ENCODE measurements around the gene PMPCA. TPM values are rescaled to one million over a fixed set of nuclear protein-coding genes. Genes with fewer than 3 reads are reported as not detected.
A peak's percentile ranks its signal among the peaks of the same experiment; 100 is the strongest.

PMPCA gene
- total RNA-seq, 1 donor from 2014 or later: 55.5 TPM

DNA sequence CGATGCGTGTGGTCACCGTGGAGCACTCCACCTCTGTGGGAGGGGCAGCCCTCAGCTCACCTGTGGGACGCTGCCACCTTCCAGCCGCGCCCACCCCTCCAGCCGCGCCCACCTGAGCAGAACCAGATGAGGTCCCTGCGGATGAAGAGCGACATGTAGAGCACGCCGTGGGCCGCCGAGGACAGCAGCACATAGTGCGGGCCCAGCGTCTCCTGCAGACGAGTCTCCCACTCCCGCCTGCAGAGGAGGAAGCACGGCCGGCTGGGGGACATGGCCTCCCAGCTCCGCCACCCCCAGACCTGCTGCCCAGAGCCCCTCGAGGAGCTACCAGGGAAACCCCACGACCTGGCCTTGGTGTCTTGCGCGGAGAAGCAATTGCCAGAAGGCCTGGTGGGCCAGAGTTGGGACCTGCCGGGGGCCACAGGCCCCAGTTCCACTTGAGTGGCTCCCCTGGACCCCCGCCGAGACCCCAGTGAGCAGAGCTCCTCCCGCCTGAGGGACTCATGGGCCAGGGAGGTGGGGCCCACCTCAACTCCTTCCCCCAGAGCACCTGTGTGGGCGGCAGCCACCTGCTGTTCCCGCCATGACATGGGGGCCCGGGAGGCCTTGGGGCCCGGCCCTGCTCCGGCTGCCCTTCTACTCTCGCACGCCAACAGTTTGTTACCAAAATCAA lies 22.7 kb downstream of the PMPCA start:
- DNase-seq (ENCODE audit: extremely low read depth, low read depth, low spot score): no peak

DNA sequence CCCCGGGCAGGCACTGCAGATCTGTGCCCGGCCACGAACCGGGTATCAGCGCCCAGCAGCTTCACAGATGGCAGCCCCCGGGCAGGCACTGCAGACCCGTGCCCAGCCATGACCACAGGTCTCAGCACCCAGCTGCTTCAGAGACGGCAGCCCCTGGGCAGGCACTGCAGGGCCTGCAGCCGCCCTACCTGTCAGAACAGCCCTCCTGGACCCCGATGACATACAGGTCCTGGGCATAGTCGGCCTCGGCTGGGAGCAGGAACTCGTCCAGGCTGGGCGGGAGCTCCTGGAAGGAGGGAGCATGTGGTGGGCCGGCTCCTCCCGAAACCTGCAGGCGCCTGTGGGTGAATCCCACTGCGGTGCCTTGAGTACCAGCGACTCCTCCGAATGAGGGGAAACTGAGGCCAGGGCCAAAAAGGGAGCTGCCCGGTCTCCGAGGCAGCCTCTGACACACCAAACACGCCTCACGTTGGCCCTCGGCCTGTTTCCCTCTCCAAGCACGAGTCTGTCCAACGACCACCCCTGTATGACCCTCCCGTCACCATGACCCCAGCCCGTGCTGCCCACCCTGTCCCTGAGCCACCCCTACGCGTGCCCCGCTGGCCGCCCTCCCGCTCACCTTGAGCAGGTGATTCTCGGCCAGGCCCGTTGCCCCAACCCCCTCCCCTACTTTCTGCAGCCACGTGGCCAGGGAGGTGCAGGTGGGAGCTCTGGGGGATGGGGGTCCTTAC lies 23.6 kb downstream of the PMPCA start:
- DNase-seq (ENCODE audit: extremely low read depth, low read depth, low spot score): no peak

DNA sequence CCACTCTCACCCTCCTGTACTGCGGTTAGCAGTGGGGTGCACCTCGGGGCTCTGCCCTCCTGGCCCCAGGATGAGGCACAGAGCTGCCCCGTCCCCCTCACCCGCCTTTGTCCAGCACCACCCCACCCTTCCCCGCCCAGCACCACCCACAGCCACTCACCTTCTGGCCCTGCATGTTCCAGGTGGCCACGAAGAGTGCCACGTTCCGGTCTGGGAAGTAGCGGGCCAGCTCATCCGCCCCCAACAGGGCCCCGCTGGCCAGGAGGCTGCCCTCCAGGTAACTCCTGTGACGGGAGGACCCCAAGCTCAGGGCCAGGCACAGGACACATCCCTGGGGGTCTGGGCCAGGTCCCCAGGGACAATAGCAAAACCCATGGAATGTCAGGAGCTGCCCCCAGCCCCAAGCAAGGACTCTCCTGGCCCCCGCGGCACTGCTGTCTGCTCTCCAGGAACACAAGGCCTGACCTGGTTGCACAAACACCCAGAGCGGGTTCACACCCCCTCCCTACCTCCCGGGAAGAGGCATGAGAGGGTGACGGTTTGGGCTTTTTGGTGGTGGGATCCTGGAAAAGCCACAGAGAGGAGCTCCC lies 24.2 kb downstream of the PMPCA start:
- no peak for DNase-seq (ENCODE audit: extremely low read depth, low read depth, low spot score)

DNA sequence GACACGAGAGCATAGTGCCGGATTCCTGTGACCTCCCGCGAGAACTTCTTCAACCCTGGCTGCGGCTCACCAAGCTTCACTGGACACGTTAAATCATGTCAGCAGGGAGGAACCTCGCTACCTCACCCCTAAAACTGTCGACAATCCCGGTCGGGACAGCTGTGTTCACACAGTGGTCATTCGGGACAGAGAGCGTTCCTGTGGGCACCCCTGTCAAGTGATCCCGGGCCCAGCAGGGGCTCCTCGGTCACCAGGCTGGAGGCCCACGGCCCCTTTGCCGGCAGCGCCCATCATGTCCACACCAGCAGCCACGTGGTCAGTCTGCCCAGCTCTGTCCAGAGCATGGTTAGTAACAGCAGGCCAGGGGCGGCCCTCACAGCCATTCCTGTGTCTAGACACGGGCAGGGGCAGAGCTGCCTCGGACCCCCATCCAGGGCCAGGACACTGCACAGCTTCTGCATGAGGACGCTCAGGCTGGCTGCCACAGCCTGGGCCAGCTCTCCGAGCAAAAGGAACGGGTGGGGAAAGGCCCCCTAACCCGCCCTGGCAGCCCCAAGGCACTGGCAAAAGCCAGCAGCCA lies 25.7 kb downstream of the PMPCA start:
- DNase-seq (ENCODE audit: extremely low read depth, low read depth, low spot score): no peak

DNA sequence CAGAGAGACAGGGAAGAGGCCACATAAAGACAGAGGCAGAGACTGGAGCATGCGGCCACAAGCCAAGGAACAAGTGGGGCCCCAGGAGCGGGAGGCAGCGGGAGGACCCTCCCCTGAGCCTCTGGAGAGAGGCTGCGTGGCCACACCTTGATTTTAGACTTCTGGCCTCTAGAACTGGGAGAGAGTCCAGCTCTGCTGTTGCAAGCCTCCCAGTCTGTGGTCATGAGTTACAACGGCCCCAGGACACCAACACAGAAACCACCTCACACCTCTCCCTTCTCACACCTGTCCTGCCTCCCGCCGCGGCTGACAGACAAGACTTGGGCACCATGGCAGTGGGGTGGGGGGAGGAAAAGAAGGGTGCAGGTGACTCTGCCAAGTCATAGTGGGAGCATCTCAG lies 27.0 kb downstream of the PMPCA start:
- no peak for DNase-seq (ENCODE audit: extremely low read depth, low read depth, low spot score)

DNA sequence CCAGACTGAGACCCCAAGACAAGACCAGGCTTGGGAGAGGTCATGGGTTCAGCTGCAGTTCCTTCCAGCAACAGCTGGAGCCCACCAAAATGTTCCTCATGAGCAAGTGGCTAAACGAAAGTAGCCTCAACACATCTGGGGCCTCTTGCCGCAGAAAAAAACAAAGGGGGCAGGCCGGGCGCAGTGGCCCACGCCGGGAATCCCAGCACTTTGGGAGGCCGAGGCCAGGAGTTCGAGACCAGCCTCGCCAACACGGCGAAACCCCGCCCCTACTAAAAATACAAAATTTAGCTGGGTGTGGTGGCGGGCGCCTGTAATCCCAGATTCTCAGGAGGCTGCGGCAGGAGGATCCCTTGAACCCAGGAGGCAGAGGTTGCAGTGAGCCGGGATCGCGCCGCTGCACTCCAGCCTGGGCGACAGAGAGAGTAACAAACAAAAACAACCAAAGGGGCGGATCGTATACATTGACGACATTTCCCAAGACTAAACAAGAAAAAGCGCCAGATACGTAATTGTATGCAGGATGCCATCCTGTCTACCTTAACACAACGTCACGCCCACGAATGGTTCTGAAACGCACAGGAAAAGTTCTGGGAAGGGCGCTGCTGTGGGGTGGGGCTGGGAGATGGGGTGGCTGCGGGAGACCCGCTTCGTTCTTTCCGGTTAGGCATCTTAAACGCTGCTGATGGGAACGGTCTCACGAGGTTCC lies 27.5 kb downstream of the PMPCA start:
- DNase-seq (ENCODE audit: extremely low read depth, low read depth, low spot score): peak; percentile 5

DNA sequence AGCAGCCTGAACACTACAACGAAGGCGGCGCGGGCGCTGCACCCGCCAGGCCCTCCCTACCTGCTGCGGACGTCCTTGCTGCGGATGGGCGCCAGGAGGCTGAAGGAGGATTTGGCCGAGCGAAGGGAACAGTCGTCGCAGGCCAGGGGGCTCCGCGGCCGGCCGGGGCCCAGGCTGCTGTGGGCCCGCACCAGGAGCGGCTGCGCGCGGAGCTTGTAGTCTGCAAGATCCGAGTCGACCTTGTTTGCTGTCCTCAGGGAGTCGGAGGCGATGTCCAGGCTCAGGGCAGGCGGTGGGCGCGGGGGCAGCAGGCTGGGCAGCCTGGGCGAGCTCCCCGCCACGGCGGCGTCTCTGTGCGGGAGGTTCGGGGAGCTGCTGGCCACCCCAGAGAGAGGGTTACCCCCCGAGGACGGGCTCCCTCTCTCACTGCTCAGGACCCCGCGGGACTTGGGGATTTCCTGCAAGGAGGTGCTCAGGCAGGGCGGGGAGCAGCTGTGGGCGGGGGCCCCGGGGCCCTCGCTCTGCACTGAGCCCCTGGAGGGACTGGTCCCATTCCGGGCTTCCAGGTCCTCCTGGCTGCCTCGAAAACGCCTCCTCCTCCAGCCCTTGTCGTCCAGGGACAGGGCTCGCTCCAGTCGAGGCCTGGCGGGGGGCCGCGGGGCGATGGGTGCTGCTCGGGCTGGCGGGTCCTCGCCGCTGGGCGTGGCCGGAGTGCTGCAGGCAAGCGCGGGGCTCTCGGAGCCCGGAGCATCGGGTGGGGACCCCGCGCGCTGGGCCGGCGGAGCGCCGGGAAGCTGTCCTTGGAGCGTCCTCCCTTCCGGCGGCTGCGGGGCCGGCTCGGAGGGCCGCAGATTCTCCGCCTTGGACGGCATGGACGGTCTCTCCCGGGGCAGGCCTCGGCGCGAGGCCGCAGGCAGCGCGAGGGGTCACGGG lies 28.4 kb downstream of the PMPCA start:
- no peak for DNase-seq (ENCODE audit: extremely low read depth, low read depth, low spot score)

DNA sequence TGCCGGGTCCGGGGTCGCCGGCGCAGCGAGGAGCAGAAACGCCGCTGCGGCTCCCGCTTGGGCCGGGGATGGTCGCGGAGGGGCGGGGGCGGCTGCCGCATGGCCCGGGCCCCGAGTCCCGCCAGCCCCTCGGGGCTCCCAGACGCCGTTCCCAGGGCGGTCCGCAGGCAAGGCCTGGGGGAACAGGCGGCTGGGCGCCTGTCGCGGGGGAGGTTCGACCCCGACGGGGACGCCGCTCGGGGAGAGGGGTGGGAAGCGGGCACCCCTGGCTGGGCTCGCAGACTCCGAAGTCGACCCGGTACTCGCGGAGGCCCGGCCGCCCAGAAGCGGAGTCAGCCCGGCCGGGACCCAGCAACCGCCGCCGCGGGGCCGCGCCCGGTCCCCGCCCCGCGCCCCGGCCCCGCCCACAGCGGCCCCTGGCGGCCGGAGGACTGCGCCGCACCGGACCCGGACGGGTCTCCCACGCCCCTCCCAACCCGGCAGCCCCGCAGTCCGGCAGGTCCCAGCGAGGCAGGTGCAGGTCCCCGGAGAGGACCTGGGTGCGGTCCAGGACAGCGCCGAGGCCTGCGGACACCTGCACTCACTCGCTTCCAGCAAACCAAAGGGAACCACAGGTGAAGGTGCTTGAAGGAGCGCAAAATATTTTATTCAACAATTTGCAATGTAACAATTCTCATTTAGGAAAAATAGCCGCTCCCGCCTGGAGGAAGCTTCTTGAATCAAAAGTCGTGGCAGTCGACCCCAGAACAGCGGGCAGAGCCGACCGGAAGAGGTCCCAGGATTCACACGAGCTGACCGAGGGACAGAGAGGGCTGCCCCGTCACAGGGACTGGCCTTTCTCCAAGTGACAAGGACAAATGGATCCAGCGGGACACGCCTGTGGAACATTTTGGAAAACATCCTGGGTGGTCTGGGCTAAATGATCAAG lies 29.3 kb downstream of the PMPCA start, which contains the start of gene INPP5E:
TSS of gene INPP5E (minus strand) at position 365 of the 928 bp plus-strand sequence. CDS start 426 bp downstream, outside the sequence.
- no peak for DNase-seq (ENCODE audit: extremely low read depth, low read depth, low spot score)

DNA sequence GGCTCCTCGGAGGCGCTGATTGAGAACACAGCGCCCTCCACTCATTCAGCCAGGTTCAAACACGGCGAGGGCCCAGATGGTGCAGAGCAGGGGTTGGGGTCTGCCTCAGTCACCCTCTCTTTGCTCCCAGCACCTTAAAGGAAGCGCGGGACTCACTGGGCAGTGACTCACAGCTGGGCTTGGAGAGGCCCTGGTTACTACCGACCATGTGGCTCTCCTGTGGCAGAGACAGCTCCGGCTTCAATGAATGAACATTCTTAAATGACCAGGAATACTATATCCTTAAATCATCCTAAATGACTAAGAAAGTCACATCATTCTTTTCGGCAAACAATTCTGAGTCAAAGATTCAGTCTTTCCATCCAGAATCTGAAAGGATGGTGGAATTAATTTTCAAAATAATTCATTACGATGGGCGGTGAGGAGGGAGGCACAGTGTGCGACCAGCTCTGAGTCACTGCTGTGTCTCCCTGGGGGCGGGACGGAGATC lies 30.8 kb downstream of the PMPCA start:
- no peak for DNase-seq (ENCODE audit: extremely low read depth, low read depth, low spot score)

DNA sequence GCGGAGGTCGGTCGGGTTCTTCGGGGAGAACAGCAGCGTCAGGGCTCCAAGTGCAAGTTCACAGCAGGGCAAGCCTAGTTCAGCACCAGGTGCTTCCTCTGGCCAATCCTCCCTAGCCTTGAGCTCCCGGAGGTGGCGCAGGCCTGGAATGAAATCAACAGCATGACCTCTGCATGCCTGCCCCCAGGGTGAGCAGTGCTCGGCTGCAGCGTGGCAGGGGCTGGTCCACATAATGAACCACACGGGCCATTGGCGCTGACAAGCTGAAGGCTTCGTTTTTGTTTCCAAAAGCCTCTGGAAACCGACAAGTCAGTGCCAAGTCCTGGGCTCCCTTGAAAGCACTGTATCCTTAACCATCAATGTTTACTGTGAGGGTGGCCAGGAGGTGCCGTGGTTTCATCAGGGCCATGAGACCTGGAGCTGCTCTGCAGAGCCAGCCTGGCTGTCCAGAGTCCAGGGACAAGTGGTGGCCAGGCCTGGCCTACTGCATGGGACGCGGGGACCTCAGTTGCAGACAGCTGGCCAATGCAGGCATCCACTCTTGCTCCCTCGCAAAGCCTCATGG lies 31.3 kb downstream of the PMPCA start:
- no peak for DNase-seq (ENCODE audit: extremely low read depth, low read depth, low spot score)

DNA sequence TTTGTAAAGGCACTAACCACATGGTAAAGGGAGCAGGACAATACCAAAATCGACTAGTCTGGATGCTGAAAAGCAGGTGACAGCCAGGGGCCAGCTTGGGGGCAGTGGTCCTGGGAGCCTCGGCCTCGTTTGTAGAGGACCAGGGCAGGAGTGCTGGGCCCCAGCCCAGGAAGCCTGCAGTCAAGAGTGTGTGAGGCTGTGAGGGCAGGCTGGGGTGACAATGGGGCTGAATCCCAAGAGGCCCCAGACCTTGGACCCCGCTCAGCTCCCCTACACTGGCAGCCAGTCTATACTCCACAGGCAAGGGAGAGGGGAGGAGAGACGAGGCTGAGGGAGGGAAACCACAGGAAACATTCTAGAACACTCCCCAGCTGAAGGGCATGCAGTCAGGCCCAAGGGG lies 31.8 kb downstream of the PMPCA start:
- DNase-seq (ENCODE audit: extremely low read depth, low read depth, low spot score): no peak

DNA sequence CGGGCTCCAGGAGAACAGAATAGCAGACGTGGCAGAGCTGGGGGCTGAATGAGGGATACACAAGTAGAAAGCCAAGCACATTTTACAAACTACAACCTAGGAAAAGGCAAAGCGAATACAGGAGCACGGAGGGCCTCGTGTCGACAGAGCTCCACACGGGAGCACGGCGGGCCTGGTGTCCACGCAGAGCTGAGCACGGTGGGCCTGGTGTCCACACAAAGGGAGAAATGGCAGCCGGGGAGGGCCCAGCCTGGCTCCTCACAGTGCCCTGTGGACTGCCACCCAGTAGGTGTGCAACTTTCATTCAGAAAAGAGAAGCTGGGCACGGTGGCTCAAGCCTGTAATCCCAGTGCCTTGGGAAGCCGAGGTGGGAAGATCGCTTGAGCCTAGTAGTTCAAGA lies 32.6 kb downstream of the PMPCA start:
- DNase-seq (ENCODE audit: extremely low read depth, low read depth, low spot score): no peak

DNA sequence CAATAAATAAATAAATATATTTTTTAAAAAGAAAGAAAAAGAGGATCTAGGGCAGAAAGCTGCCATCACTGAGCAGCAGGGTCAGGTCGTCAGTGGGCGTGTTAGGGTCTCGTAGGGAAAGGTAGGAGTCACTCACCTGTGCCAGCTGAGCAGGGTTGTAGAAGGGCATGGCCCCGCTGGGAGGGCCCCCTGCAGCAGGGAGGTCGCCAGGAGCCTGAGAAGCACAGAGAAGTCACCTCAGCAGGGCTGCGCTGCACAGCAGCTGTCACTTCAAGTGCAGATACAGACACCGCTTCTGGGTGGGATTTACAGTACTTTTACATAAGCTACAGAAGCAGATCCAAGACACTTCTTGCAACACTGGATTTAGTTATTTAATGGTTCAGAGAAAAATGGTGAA lies 33.2 kb downstream of the PMPCA start:
- DNase-seq (ENCODE audit: extremely low read depth, low read depth, low spot score): no peak

DNA sequence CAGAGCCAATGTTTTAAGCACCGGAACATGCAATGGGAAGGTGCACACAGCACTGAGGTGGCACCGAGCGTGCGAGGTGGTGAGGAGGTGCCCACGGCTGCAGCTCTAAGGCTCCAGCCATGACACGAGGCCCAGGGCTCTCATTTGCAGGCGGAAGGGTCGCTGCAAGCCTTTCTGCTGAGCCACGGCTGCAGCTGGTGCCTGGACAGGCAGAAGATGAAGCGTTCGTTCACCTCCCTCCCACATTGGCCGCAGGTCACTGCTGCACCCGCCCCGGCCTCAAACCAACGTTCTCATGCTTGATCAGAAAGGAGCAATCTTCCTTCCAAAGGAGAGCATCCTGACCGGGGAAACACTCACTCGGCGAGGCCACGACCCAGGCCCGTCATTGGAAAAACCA lies 33.6 kb downstream of the PMPCA start:
- DNase-seq (ENCODE audit: extremely low read depth, low read depth, low spot score): no peak

DNA sequence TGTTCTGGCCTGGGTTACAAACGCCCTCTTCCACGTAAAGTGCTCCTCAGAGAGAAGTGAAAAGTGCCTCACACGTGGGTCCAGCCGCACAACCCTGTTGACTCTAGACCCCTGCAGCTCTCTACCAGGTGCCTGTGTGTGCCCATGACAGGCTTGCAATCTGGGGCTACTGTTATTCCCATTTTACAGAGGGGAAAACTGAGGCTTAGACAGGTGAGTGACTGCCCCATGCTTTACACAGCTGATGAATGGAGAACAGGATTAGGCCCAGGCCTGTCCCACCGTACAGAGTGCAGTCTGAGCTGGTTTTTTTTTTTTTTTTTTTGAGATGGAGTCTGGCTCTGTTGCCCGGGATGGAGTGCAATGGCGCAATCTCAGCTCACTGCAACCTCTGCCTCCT lies 35.3 kb downstream of the PMPCA start:
- DNase-seq (ENCODE audit: extremely low read depth, low read depth, low spot score): no peak

DNA sequence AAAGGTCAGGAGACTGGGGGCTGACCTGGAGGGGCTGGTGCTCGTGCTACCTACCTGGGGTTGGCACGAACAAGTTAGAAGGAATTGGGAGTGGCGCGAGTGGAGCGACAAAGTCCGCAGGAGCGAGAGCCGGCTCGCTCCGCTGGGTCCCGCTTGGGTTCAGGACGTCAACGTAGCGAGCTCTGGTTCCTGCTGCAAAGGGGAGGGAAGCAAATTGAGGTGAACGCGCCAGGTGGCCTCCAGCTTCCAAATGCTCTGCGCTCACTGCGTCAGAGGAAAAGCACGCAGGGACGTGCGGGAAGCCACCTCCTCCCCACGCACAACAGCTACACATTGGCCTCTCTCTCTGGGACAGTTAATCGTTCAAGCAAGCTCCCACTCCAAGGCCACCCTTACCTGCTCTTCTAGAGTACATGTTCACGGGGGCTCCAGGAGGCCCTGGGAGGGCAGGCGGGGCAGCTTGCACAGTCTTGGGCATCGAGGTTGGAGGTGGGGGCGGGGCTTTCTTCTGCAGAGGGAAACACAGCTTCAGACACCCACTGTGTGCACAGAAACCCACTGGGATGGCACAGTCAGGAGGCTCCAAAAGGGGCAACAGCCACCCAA lies 36.8 kb downstream of the PMPCA start:
- no peak for DNase-seq (ENCODE audit: extremely low read depth, low read depth, low spot score)

DNA sequence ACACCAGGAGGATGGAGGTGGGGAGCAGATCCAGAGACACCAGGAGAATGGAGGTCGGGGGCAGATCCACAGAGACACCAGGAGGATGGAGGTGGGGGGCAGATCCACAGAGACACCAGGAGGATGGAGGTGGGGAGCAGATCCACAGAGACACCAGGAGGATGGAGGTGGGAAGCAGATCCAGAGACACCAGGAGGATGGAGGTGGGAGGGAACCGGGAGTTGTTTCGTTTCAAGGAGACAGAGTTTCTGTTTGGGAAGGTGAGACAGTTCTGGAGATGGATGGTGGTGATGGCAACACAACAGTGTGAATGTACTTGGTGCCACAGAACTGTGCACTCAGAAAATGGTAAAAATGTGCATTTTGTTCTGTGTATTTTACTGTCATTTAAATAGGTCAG lies 38.2 kb downstream of the PMPCA start:
- DNase-seq (ENCODE audit: extremely low read depth, low read depth, low spot score): no peak
